HepG2 (cell line): ENCODE data around the gene TPBGL. TPM values are rescaled to one million over a fixed set of nuclear protein-coding genes. Genes with fewer than 3 reads are reported as not detected.
A peak's percentile ranks its signal among the peaks of the same experiment; 100 is the strongest.

Experiments used
- ARNT ChIP-seq: fragments of 450-650 bp; IDR thresholded peaks from 2 replicates; pipeline ENCODE4 v1.6.1; 2017
- BHLHE40 ChIP-seq: IDR thresholded peaks from 2 replicates; pipeline ENCODE4 v1.6.1; 2011; ENCODE audit warnings: low read length, improper control_type of control experiment
- CEBPZ ChIP-seq: IDR thresholded peaks from 2 replicates; pipeline ENCODE4 v1.6.1; 2012; ENCODE audit warnings: low read length, improper control_type of control experiment
- GATA4 ChIP-seq: sonication (generic); IDR thresholded peaks from 2 replicates; pipeline ENCODE4 v1.6.1; 2016; ENCODE audit warnings: antibody characterized with exemption, low read depth, borderline replicate concordance
- IRX3 ChIP-seq: sonication (generic); formaldehyde crosslinking; IDR thresholded peaks from 2 replicates; pipeline ENCODE4 v1.8.1; 2023; ENCODE audit warnings: mild to moderate bottlenecking, low read depth, missing genetic modification reagents, borderline replicate concordance
- JUNB ChIP-seq: sonication (generic); formaldehyde crosslinking; IDR thresholded peaks from 2 replicates; pipeline ENCODE4 v1.8.0; 2022; ENCODE audit warnings: missing genetic modification reagents, mild to moderate bottlenecking, borderline replicate concordance
- RFX3 ChIP-seq: IDR thresholded peaks from 2 replicates; pipeline ENCODE4 v1.6.1; 2016; ENCODE audit warnings: missing biosample characterization, missing genetic modification reagents
- SETDB1 ChIP-seq: sonication (generic); formaldehyde crosslinking; IDR thresholded peaks from 2 replicates; pipeline ENCODE4 v1.5.1; 2020; ENCODE audit warnings: missing genetic modification reagents, mild to moderate bottlenecking, borderline replicate concordance
- TCF12 ChIP-seq, 2 experiments: fragments of 450-650 bp in 1 of 2; sonication (generic) in 1 of 2; formaldehyde crosslinking in 1 of 2; IDR thresholded peaks; 2 replicates each; pipeline versions ENCODE4 v1.6.1 to v1.8.0; 2017 to 2022; ENCODE audit warnings: antibody characterized with exemption in 1 of 2, mild to moderate bottlenecking in 1 of 2, missing genetic modification reagents in 1 of 2, moderate library complexity in 1 of 2
- TEAD3 ChIP-seq: optimal IDR thresholded peaks from 2 replicates; pipeline ENCODE3; 2016; ENCODE audit warnings: borderline replicate concordance
- ZBTB40 ChIP-seq, 2 experiments: fragments of 450-650 bp in 1 of 2; sonication (generic) in 1 of 2; formaldehyde crosslinking in 1 of 2; IDR thresholded peaks; 2 replicates each; pipeline versions ENCODE4 v1.6.1 to v1.8.0; 2016 to 2022; ENCODE audit warnings: antibody characterized with exemption in 1 of 2, mild to moderate bottlenecking in 1 of 2, missing genetic modification reagents in 1 of 2
- ZFP90 ChIP-seq: sonication (generic); formaldehyde crosslinking; IDR thresholded peaks from 2 replicates; pipeline ENCODE4 v1.8.0; 2022; ENCODE audit warnings: missing genetic modification reagents, mild to moderate bottlenecking, inconsistent platforms, borderline replicate concordance
- ZNF335 ChIP-seq: sonication (generic); formaldehyde crosslinking; IDR thresholded peaks from 2 replicates; pipeline ENCODE4 v1.4.0; 2020; ENCODE audit warnings: missing genetic modification reagents
- ZNF451 ChIP-seq: sonication (generic); formaldehyde crosslinking; IDR thresholded peaks from 2 replicates; pipeline ENCODE4 v1.5.0; 2020; ENCODE audit warnings: mild to moderate bottlenecking, missing genetic modification reagents
- ZNF589 ChIP-seq: sonication (generic); formaldehyde crosslinking; conservative IDR thresholded peaks from 2 replicates; pipeline ENCODE4 v1.8.0; 2022; ENCODE audit warnings: mild to moderate bottlenecking, moderate library complexity, missing genetic modification reagents
- polyA plus RNA-seq, 8 experiments: library from polyadenylated mRNA; depleted of rRNA in 3 of 8; stranded (reverse) in 7 of 8; unstranded in 1 of 8; fragments of >200 nt; fragmentation: Illumina TruSeq in 4 of 8; extraction: Trizol in 4 of 8; gene quantifications; 2 replicates each; pipeline versions ENCODE4 v1.2.1 to v1.2.3, GENCODE V29; 2011 to 2016; ENCODE audit warnings: low read depth in 4 of 8, missing spikeins in 1 of 8, mixed read lengths in 1 of 8; ENCODE audit not compliant: insufficient read depth in 1 of 8
- total RNA-seq, 5 experiments: library from RNA; depleted of rRNA; stranded (reverse); fragments of >200 nt; fragmentation: Illumina TruSeq; extraction: Trizol; gene quantifications; 2 replicates each; pipeline ENCODE4 v1.2.3, GENCODE V29; 2016; ENCODE audit warnings: low read depth in 1 of 5
- TF ChIP-seq, protein P1 (sequence below): sonication (generic); formaldehyde crosslinking; IDR thresholded peaks from 2 replicates; pipeline ENCODE4 v1.8.0; 2022; ENCODE audit warnings: mild to moderate bottlenecking, missing genetic modification reagents, moderate library complexity

TPBGL gene
- total and polyA plus RNA-seq, 2 of the 13 experiments (the other 11 are each of a cell fraction or from before 2014, with no cell fraction given) = not detected

DNA sequence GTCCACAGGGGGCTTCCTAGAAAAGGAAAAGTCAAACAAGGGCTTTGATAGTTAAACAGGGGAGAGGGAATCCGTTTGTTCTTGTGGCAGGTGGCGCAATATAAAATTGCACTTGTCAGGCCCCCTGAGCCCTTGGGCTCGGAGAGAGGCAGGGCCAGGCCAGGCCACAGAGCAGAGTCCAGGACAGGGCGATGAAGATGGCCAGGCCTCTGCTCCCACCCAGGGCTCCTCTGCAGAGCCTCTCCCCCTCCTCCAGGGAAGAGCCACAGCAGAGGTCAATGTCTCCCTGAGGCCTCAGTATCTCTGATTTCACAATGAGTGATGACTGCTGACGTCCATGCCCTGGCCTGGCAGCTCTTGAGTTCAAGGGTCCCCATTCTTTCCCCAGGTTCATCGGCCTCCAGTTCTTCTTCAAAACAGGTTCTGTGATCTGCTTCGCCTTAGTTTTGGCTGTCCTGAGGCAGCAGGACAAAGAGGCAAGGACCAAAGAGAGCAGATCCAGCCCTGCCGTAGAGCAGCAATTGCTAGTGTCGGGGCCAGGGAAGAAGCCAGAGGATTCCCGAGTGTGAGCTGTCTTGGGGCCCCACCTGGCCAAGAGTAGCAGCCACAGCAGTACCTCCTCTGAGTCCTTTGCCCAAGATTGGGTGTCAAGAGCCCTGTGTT lies 36.4 kb upstream of the TPBGL start (continued):
- TF ChIP-seq ZBTB40 (IDR thresholded peaks at IDR 0.05) (no peak), ZBTB40 (CRISPR knock-in tag; IDR thresholded peaks at IDR 0.05) (no peak), TCF12 (IDR thresholded peaks at IDR 0.05) (no peak), TCF12 (CRISPR knock-in tag; IDR thresholded peaks at IDR 0.05) (0 out of 2 replicates have a peak, but pooled peaks have one; percentile 72), TEAD3 (CRISPR knock-in tag) (peak; percentile 53), GATA4 (no peak), ZNF451 (CRISPR knock-in tag) (no peak), BHLHE40 (no peak), ZNF589 (CRISPR knock-in tag) (no peak), CEBPZ (no peak), JUNB (CRISPR knock-in tag) (no peak), ZNF335 (no peak), SETDB1 (CRISPR knock-in tag) (no peak), ZFP90 (CRISPR knock-in tag) (no peak; the same call in 1 of the 2 replicates), ARNT (no peak), RFX3 (no peak), IRX3 (CRISPR knock-in tag) (no peak)
- TF ChIP-seq, protein P1, sequence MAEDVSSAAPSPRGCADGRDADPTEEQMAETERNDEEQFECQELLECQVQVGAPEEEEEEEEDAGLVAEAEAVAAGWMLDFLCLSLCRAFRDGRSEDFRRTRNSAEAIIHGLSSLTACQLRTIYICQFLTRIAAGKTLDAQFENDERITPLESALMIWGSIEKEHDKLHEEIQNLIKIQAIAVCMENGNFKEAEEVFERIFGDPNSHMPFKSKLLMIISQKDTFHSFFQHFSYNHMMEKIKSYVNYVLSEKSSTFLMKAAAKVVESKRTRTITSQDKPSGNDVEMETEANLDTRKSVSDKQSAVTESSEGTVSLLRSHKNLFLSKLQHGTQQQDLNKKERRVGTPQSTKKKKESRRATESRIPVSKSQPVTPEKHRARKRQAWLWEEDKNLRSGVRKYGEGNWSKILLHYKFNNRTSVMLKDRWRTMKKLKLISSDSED (CRISPR knock-in tag) = no peak
